Trophoblast cell (in vitro differentiated cells and primary cell): ENCODE measurements around the gene GARS1.

ENCODE experiments used
- DNase-seq, 2 donors: peaks; one replicate each; pipeline ENCODE4 v3.0.0-alpha.2; 2016
- H2AFZ ChIP-seq: 2 replicates; pipeline ENCODE4 v1.6.1; 2013; ENCODE audit warnings: low read length, moderate library complexity, mild to moderate bottlenecking; ENCODE audit not compliant: insufficient read depth, poor library complexity
- H2AK5ac ChIP-seq: 2 replicates; pipeline ENCODE4 v1.6.1; 2013; ENCODE audit warnings: mild to moderate bottlenecking, low read length
- H2BK120ac ChIP-seq: 2 replicates; pipeline ENCODE4 v1.6.1; 2013; ENCODE audit warnings: low read length, mild to moderate bottlenecking, moderate library complexity; ENCODE audit not compliant: insufficient read depth, poor library complexity
- H2BK12ac ChIP-seq: 2 replicates; pipeline ENCODE4 v1.6.1; 2013; ENCODE audit warnings: mild to moderate bottlenecking, low read length, moderate library complexity
- H2BK5ac ChIP-seq: 2 replicates; pipeline ENCODE4 v1.6.1; 2013; ENCODE audit warnings: low read length, low read depth, moderate library complexity, mild to moderate bottlenecking; ENCODE audit not compliant: poor library complexity
- H3K14ac ChIP-seq: 2 replicates; pipeline ENCODE4 v1.6.1; 2013; ENCODE audit warnings: mild to moderate bottlenecking, low read length
- H3K18ac ChIP-seq: 2 replicates; pipeline ENCODE4 v1.6.1; 2013; ENCODE audit warnings: mild to moderate bottlenecking, low read length
- H3K23ac ChIP-seq: 2 replicates; pipeline ENCODE4 v1.6.1; 2013; ENCODE audit warnings: low read length
- H3K27ac ChIP-seq: 2 replicates; pipeline ENCODE4 v1.5.1; 2013; ENCODE audit warnings: low read depth, mild to moderate bottlenecking, inconsistent platforms, low read length, moderate library complexity
- H3K27me3 ChIP-seq: 2 replicates; pipeline ENCODE4 v1.6.1; 2013; ENCODE audit warnings: inconsistent platforms, mild to moderate bottlenecking, low read length, moderate library complexity; ENCODE audit not compliant: insufficient read depth
- H3K36me3 ChIP-seq, 2 experiments: 1 replicate in 1 of 2; 2 replicates in 1 of 2; pipeline ENCODE4 v1.6.1; 2013; ENCODE audit warnings: low read length in 2 of 2, mild to moderate bottlenecking in 2 of 2, moderate library complexity in 1 of 2; ENCODE audit not compliant: insufficient read depth in 2 of 2, control insufficient read depth in 1 of 2
- H3K4ac ChIP-seq: 2 replicates; pipeline ENCODE4 v1.6.1; 2013; ENCODE audit warnings: low read depth, mild to moderate bottlenecking, low read length, moderate library complexity
- H3K4me1 ChIP-seq, 2 experiments: 1 replicate in 1 of 2; 2 replicates in 1 of 2; pipeline ENCODE4 v1.6.1; 2013; ENCODE audit warnings: low read length in 2 of 2, mild to moderate bottlenecking in 2 of 2, moderate library complexity in 1 of 2; ENCODE audit not compliant: insufficient read depth in 2 of 2, control insufficient read depth in 1 of 2
- H3K4me2 ChIP-seq: 2 replicates; pipeline ENCODE4 v1.6.1; 2013; ENCODE audit warnings: inconsistent platforms, mild to moderate bottlenecking, low read length, moderate library complexity
- H3K4me3 ChIP-seq: 2 replicates; pipeline ENCODE4 v1.5.1; 2013; ENCODE audit warnings: mild to moderate bottlenecking, low read depth, low read length, inconsistent platforms
- H3K79me1 ChIP-seq: one replicate; pipeline ENCODE4 v1.6.1; 2013; ENCODE audit warnings: low read length
- H3K79me2 ChIP-seq: 2 replicates; pipeline ENCODE4 v1.6.1; 2013; ENCODE audit warnings: low read length, mild to moderate bottlenecking; ENCODE audit not compliant: control insufficient read depth, insufficient read depth, poor library complexity
- H3K9ac ChIP-seq: 2 replicates; pipeline ENCODE4 v1.6.1; 2013; ENCODE audit warnings: mild to moderate bottlenecking, low read length
- H3K9me3 ChIP-seq: 2 replicates; pipeline ENCODE4 v1.6.1; 2013; ENCODE audit warnings: low read depth, mild to moderate bottlenecking, control low read depth, inconsistent platforms, low read length; ENCODE audit not compliant: insufficient read depth
- H4K12ac ChIP-seq: 2 replicates; pipeline ENCODE4 v1.6.1; 2013; ENCODE audit warnings: low read depth, mild to moderate bottlenecking, low read length, moderate library complexity
- H4K8ac ChIP-seq: 2 replicates; pipeline ENCODE4 v1.6.1; 2013; ENCODE audit warnings: low read depth, mild to moderate bottlenecking, low read length, moderate library complexity
- H4K91ac ChIP-seq: one replicate; pipeline ENCODE4 v1.6.1; 2013; ENCODE audit warnings: low read depth, mild to moderate bottlenecking, low read length, moderate library complexity
- WGBS: extraction: QIAGEN DNeasy Blood & Tissue Kit; methylation state at CpG from one replicate; pipeline ENCODE4 v1.1.7; 2013; ENCODE audit warnings: missing lambda C conversion rate; ENCODE audit not compliant: insufficient read length, insufficient coverage; ENCODE audit errors: extremely low coverage; 5-methylcytosine and 5-hydroxymethylcytosine counted together

The GARS1 gene

DNA sequence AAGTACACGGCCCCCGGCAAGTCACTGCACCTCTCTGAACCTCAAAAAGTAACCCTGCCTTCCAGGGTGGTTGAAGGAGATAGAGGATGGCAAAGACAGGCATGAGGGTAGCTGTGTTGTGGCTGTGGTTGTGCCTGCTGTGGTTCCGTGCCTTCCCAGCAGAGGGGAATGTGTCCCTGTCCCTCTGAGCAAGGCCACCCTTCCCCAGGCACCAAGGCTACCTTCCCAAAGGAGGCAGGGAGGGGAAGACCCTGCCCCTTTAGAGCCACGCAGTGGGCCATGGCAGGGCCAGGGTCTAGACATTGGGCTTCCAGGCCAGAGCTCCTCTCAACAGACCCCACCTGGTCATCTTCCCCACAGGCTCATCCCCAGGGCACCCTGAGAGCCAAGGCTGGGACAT lies 68.7 kb downstream of the GARS1 start:
- H3K9ac ChIP-seq = no peak overlapping the region
- no peak overlapping the region for H3K4me2 ChIP-seq
- no peaks in the 10 kb centered on the region for H3K4me1 ChIP-seq
- no peaks in the 10 kb centered on the region for H3K27me3 ChIP-seq
- H3K79me1 ChIP-seq = no peaks in the 10 kb centered on the region
- no peak overlapping the region for H2AK5ac ChIP-seq
- H3K27ac ChIP-seq = no peak overlapping the region
- H3K36me3 ChIP-seq = no peaks in the 10 kb centered on the region
- H2BK12ac ChIP-seq = no peak overlapping the region
- no peak overlapping the region for H4K8ac ChIP-seq
- no peak overlapping the region for H2BK120ac ChIP-seq
- H3K9me3 ChIP-seq = peaks cover 3% of the 10 kb centered on the region
- no peaks in the 10 kb centered on the region for H3K79me2 ChIP-seq
- no peak for DNase-seq
- H2AFZ ChIP-seq = no peak overlapping the region
- no peak overlapping the region for H3K18ac ChIP-seq
- WGBS = no CpG with 5 or more reads among the region's 4 CpGs
- no peak overlapping the region for H3K4me3 ChIP-seq
- no peak overlapping the region for H3K14ac ChIP-seq
- H2BK5ac ChIP-seq = no peak overlapping the region
- H3K4ac ChIP-seq = no peak overlapping the region
- no peak overlapping the region for H4K91ac ChIP-seq
- no peak overlapping the region for H3K23ac ChIP-seq
- H4K12ac ChIP-seq = no peak overlapping the region

DNA sequence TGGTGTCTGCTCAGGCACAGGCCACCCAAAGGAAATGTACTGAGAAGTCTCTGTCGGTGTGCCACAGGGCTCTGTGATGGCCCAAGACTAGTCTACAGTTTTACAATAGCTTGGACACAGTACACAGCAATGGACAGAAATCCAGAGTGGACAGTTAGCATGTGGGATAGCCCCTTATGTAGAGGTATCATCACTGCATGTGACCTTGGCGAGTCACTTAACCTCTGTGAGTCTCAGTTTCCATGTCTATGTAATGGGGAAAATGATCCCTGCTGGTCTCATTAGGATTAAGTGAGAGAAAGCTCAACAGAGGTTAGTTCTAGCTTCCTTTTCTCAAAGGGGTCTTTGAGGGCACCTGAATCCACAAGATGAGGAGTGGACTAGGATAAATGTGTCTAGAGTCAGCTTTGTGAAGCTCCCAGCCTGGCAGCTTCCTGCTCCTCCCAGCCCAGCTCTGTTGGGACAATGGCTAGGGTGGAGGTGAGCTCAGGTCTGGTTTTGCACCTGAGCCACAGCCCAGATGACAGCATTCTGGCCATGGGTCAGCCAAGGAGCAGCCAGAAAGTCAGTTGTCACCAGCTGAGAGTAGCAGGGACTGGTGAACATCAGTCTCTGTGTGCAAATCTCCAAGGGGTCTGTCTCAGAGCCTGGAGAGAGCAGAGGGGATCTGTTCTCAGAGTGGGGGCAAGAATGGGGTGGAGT lies 69.7 kb downstream of the GARS1 start:
- Histone ChIP-seq H3K4me2 (no peak overlapping the region), H3K9me3 (peaks cover 3% of the 10 kb centered on the region), H3K4ac (no peak overlapping the region), H3K4me3 (no peak overlapping the region), H3K79me2 (no peaks in the 10 kb centered on the region), H3K23ac (no peak overlapping the region), H4K91ac (no peak overlapping the region), H4K8ac (no peak overlapping the region), H3K18ac (no peak overlapping the region), H3K27ac (no peak overlapping the region), H3K27me3 (no peaks in the 10 kb centered on the region), H2AFZ (no peak overlapping the region), H2AK5ac (no peak overlapping the region), H2BK5ac (no peak overlapping the region), H3K9ac (no peak overlapping the region), H2BK12ac (no peak overlapping the region), H3K79me1 (no peaks in the 10 kb centered on the region), H3K4me1 (no peaks in the 10 kb centered on the region), H2BK120ac (no peak overlapping the region), H4K12ac (no peak overlapping the region), H3K14ac (no peak overlapping the region), H3K36me3 (no peaks in the 10 kb centered on the region)
- no CpG with 5 or more reads among the region's 2 CpGs for WGBS
- DNase-seq = no peak

DNA sequence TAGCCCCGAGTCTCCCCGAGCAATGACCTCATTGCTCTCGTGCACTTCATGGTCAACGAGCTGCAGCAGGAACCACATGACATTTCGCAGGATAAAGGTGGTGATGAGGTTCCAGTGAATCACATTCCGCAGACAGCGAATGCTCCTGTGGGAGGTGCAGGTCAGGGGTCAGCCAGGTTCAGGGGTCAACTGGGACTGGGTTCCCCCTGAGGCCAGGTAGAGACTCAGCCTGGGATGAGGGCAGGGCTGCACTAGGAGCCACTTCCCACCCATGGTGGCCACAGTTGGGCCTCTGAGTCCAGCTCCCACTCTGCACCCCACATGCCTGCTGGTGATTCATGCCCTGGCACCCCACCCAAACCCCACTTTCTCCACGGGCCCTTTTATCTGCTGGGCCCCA lies 70.4 kb downstream of the GARS1 start:
- H2BK12ac ChIP-seq = no peak overlapping the region
- no peak overlapping the region for H4K8ac ChIP-seq
- H3K27me3 ChIP-seq = no peaks in the 10 kb centered on the region
- no peak overlapping the region for H3K27ac ChIP-seq
- no peak overlapping the region for H3K18ac ChIP-seq
- no peak overlapping the region for H3K4me2 ChIP-seq
- no peak overlapping the region for H3K4me3 ChIP-seq
- no peak overlapping the region for H2BK5ac ChIP-seq
- H3K4ac ChIP-seq = no peak overlapping the region
- no CpG with 5 or more reads among the region's 8 CpGs for WGBS
- H3K9me3 ChIP-seq = peaks cover 3% of the 10 kb centered on the region
- no peak overlapping the region for H3K9ac ChIP-seq
- no peak overlapping the region for H2AFZ ChIP-seq
- no peak overlapping the region for H3K23ac ChIP-seq
- no peak overlapping the region for H4K12ac ChIP-seq
- no peaks in the 10 kb centered on the region for H3K79me2 ChIP-seq
- no peak overlapping the region for H4K91ac ChIP-seq
- H2AK5ac ChIP-seq = no peak overlapping the region
- no peak for DNase-seq
- no peaks in the 10 kb centered on the region for H3K79me1 ChIP-seq
- no peaks in the 10 kb centered on the region for H3K4me1 ChIP-seq
- no peak overlapping the region for H3K14ac ChIP-seq
- no peak overlapping the region for H2BK120ac ChIP-seq
- H3K36me3 ChIP-seq = no peaks in the 10 kb centered on the region

- Histone ChIP-seq H3K14ac (no peak overlapping the region), H3K9me3 (peaks cover 3% of the 10 kb centered on the region), H3K4me3 (no peak overlapping the region), H2BK120ac (no peak overlapping the region), H4K12ac (no peak overlapping the region), H3K9ac (no peak overlapping the region), H2AFZ (no peak overlapping the region), H2BK5ac (no peak overlapping the region), H3K23ac (no peak overlapping the region), H3K27me3 (no peaks in the 10 kb centered on the region), H2BK12ac (no peak overlapping the region), H2AK5ac (no peak overlapping the region), H3K4ac (no peak overlapping the region), H3K79me1 (no peaks in the 10 kb centered on the region), H3K18ac (no peak overlapping the region), H3K4me1 (no peaks in the 10 kb centered on the region), H4K91ac (no peak overlapping the region), H3K27ac (no peak overlapping the region), H3K79me2 (no peaks in the 10 kb centered on the region), H3K4me2 (no peak overlapping the region), H4K8ac (no peak overlapping the region), H3K36me3 (no peaks in the 10 kb centered on the region)
- DNase-seq = no peak
- WGBS = no CpG with 5 or more reads among the region's 11 CpGs
Observed at GRCh38 chr7:30665449-30665848, 70.8 kb downstream of the GARS1 start.
